Measurements from ENCODE around the gene SLC4A2. TPM values are rescaled to one million over a fixed set of nuclear protein-coding genes. Genes with fewer than 3 reads are reported as not detected.

Gene SLC4A2
- total and polyA plus RNA-seq, 2 of the 8 experiments (the other 6 are each of a cell fraction or from before 2014, with no cell fraction given): 72.6 to 147 TPM

DNA sequence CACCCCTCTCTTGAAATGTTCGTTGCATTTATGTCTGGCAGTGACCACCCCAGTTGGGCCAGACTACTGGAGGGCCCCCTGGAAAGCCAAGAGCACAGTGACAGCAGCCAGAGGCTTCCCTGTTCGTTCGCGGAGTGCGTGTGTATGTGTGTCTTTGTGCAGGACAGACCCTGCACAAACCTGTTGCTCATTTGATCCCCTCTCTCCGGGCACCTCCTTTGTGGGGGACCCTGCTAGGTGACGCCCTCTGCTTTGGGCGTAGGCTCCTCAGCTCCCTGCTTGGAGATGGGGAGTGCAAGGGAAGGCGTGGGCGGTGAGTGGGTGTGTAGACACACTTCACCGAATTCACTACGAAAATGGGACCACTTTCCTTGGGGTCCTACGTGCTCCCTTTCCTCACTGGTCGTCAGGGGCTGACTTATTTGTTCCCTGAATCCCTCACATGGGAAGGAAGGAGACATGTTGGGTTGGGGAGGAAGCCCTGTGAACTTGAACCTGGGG lies 65.6 kb downstream of the SLC4A2 start:
- peak overlapping the region; percentile 47 to 92 for H3K4me2 ChIP-seq (ENCODE audit: insufficient read depth in 1 of 2, low read depth in 2 of 2, low read length in 2 of 2)
- H3K18ac ChIP-seq (ENCODE audit: extremely low read depth, low read length): no peak overlapping the region

More for the DNA sequence above, 65.6 kb downstream of the SLC4A2 start:
- H4K91ac ChIP-seq (replicated peaks; ENCODE audit: insufficient read length, low read length): no peak overlapping the region
- H2BK5ac ChIP-seq (ENCODE audit: low read depth, low read length): peak overlapping the region; percentile 44; the same call in 1 of the 2 replicates
- H3K9me3 ChIP-seq (ENCODE audit: insufficient read depth in 2 of 2, low read depth in 1 of 2, low read length in 1 of 2): no peaks in the 10 kb centered on the region
- peaks cover 0 to 24% (median 1%) of the 10 kb centered on the region in 4 experiments; a peak in 3 of 8 replicates for H3K36me3 ChIP-seq (ENCODE audit: control insufficient read depth in 2 of 4, insufficient read depth in 4 of 4, low read length in 3 of 4)
- TF ChIP-seq CEBPB (IDR thresholded peaks at IDR 0.05; ENCODE audit: low read depth, low read length) (no peak), TCF12 (IDR thresholded peaks at IDR 0.05; ENCODE audit: low read depth, low read length) (no peak), RAD21 (IDR thresholded peaks at IDR 0.05 in 1 of 2, conservative IDR thresholded peaks at IDR 0.05 in 1 of 2; ENCODE audit: low read depth in 2 of 2, low read length in 2 of 2) (no peak), KDM4A (IDR thresholded peaks at IDR 0.05; ENCODE audit: low read depth, low read length, severe bottlenecking) (no peak), FOSL1 (IDR thresholded peaks at IDR 0.05; ENCODE audit: insufficient read depth, low read depth, low read length) (no peak), TBP (IDR thresholded peaks at IDR 0.05; ENCODE audit: low read depth, low read length) (no peak), CBX5 (IDR thresholded peaks at IDR 0.05; ENCODE audit: low read depth, low read length) (no peak)
- TF ChIP-seq, protein P1, sequence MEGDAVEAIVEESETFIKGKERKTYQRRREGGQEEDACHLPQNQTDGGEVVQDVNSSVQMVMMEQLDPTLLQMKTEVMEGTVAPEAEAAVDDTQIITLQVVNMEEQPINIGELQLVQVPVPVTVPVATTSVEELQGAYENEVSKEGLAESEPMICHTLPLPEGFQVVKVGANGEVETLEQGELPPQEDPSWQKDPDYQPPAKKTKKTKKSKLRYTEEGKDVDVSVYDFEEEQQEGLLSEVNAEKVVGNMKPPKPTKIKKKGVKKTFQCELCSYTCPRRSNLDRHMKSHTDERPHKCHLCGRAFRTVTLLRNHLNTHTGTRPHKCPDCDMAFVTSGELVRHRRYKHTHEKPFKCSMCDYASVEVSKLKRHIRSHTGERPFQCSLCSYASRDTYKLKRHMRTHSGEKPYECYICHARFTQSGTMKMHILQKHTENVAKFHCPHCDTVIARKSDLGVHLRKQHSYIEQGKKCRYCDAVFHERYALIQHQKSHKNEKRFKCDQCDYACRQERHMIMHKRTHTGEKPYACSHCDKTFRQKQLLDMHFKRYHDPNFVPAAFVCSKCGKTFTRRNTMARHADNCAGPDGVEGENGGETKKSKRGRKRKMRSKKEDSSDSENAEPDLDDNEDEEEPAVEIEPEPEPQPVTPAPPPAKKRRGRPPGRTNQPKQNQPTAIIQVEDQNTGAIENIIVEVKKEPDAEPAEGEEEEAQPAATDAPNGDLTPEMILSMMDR (IDR thresholded peaks at IDR 0.05; ENCODE audit: control extremely low read depth in 1 of 3, insufficient read depth in 1 of 3, low read depth in 1 of 3, low read length in 3 of 3): no peak
- peaks cover 5% of the 10 kb centered on the region; the same call in 1 of the 2 replicates for H3K23me2 ChIP-seq (ENCODE audit: low read depth, low read length)
- no peak overlapping the region for H2AK5ac ChIP-seq (ENCODE audit: low read depth, low read length)
- FAIRE-seq (no peak), DNase-seq (ENCODE audit: low read depth in 1 of 2, low spot score in 2 of 2) (no peak)
- H2BK120ac ChIP-seq (replicated peaks; ENCODE audit: low read depth, low read length): no peak overlapping the region
- H4K20me1 ChIP-seq (replicated peaks in 1 of 2; ENCODE audit: control insufficient read depth in 1 of 2, insufficient read depth in 2 of 2, low read length in 2 of 2): peaks cover 10 to 30% of the 10 kb centered on the region in 2 experiments
- no peak overlapping the region for H3K27ac ChIP-seq (ENCODE audit: low read depth, low read length)
- POLR2A ChIA-PET (ENCODE audit: partially characterized antibody): interaction anchor here (1.0 to 1.8 kb wide), 6 partner anchors 10 to 52 kb away, joined by 3 to 7 read pairs (median 4); no protein-coding TSS in a partner anchor
- peaks cover 0 to 23% (median 7%) of the 10 kb centered on the region in 4 experiments; a peak in 6 of 7 replicates for H3K4me1 ChIP-seq (replicated peaks in 1 of 4; ENCODE audit: control insufficient read depth in 3 of 4, insufficient read depth in 4 of 4, low read length in 3 of 4)
- no peak overlapping the region for H3K23ac ChIP-seq (ENCODE audit: insufficient read length)
- 0 out of 2 replicates have a peak overlapping the region, but pooled peaks have one; percentile 0 for H2BK12ac ChIP-seq (ENCODE audit: low read depth, low read length)
- no peak overlapping the region for H3K56ac ChIP-seq (replicated peaks; ENCODE audit: insufficient read length, low read depth, low read length)
- peaks cover 0 to 13% (median 4%) of the 10 kb centered on the region in 4 experiments; a peak in 5 of 7 replicates for H3K27me3 ChIP-seq (replicated peaks in 1 of 4; ENCODE audit: control insufficient read depth in 3 of 4, extremely low read depth in 1 of 4, insufficient read depth in 3 of 4, low read length in 3 of 4)
- no peaks in the 10 kb centered on the region for H3K79me2 ChIP-seq (ENCODE audit: control insufficient read depth in 1 of 2, insufficient read depth in 2 of 2, low read length in 2 of 2)
- H2BK15ac ChIP-seq (ENCODE audit: low read length): 0 out of 2 replicates have a peak overlapping the region, but pooled peaks have one; percentile 10
- no peak overlapping the region for H3K9ac ChIP-seq (replicated peaks in 1 of 4; ENCODE audit: extremely low read depth in 1 of 4, low read depth in 3 of 4, low read length in 3 of 4)
- WGBS, 2 experiments (ENCODE audit: extremely low coverage in 1 of 2, insufficient coverage in 1 of 2, insufficient read length in 1 of 2, insufficient replicate concordance in 2 of 2, low coverage in 1 of 2, low lambda C conversion rate in 2 of 2, missing lambda C conversion rate in 1 of 2): 81% methylated on average over 12 of the region's 14 CpGs; no CpG with 5 or more reads in 1 of the 2 experiments
- no peak overlapping the region for H3K14ac ChIP-seq (ENCODE audit: insufficient read length)
- H3K4me3 ChIP-seq (ENCODE audit: extremely low read depth in 1 of 4, insufficient read depth in 2 of 4, low read depth in 3 of 4, low read length in 4 of 4): peak overlapping the region; percentile 29 to 75 (median 48); a peak in 5 of 8 replicates
- no peak overlapping the region for H2BK20ac ChIP-seq (ENCODE audit: low read length)
- H3K4ac ChIP-seq (replicated peaks; ENCODE audit: insufficient read length, low read depth, low read length): no peak overlapping the region
- CTCF ChIA-PET (ENCODE audit: partially characterized antibody): interaction anchor here (0.7 to 11.7 kb wide), 23 partner anchors 9 to 227 kb away, joined by 3 to 197 read pairs (median 5); partner anchors contain the start of genes ABCF2 and GBX1
- H4K5ac ChIP-seq (ENCODE audit: insufficient read length, low read depth, low read length): no peak overlapping the region
- no peak overlapping the region for H4K8ac ChIP-seq (ENCODE audit: extremely low read depth, insufficient read depth, low read length)
- no peaks in the 10 kb centered on the region for H3K79me1 ChIP-seq (ENCODE audit: low read depth, low read length)
- no peak overlapping the region for H2AFZ ChIP-seq (ENCODE audit: low read length)

All from H1 (cell line).